HCT116 (cell line): ENCODE results near the gene YAP1. TPM values are rescaled to one million over a fixed set of nuclear protein-coding genes. Genes with fewer than 3 reads are reported as not detected.

Source experiments
- ATAC-seq: fragments of 200-7000 bp; cut with Tn5 transposase; 2 replicates; pipeline ENCODE4 v1.9.1; 2020; ENCODE audit warnings: mild to moderate bottlenecking, moderate library complexity
- Bru-seq: library from RNA; stranded (reverse); fragments of 400-500 nt; gene quantifications from one replicate; lab custom pipeline; 2021; lab: Mats Ljungman, UMichigan
- BruChase-seq, 2 experiments: library from RNA; stranded (reverse); fragments of 400-500 nt; gene quantifications; one replicate each; lab custom pipeline; 2021; lab: Mats Ljungman, UMichigan
- BruUV-seq: library from RNA; stranded (reverse); fragments of 400-500 nt; replicated peaks from 2 replicates; lab custom pipeline; 2021; lab: Mats Ljungman, UMichigan
- CTCF ChIA-PET: fragments of 300-600 bp; sonication (Branson Sonifier 250); formaldehyde crosslinking; loops from one replicate; lab custom pipeline; 2021; ENCODE audit warnings: antibody characterized with exemption; lab: Charles Lee
- POLR2A ChIA-PET: fragments of 300-600, 350-600 bp; sonication (Branson Sonifier 250); formaldehyde crosslinking; loops from one replicate; lab custom pipeline; 2021; ENCODE audit warnings: antibody characterized with exemption; lab: Charles Lee
- RAD21 ChIA-PET, 2 experiments: fragments of 300-600 bp; sonication (Branson Sonifier 250); formaldehyde crosslinking; loops; one replicate each; lab custom pipeline; 2023; ENCODE audit warnings: low total read pairs in 2 of 2; ENCODE audit not compliant: uncharacterized antibody in 2 of 2, unreplicated experiment in 2 of 2, low non-redundant PET in 1 of 2; lab: Charles Lee
- DNase-seq: peaks from one replicate; pipeline ENCODE4 v3.0.0-alpha.2; 2010; ENCODE audit warnings: low read depth, low spot score
- H2AFZ ChIP-seq: fragments of 200-600 bp; shearing (Covaris generic), sonication (generic); 2 replicates; pipeline ENCODE4 v1.6.1; 2017; ENCODE audit warnings: low read depth, mixed run types, mixed read lengths, antibody characterized with exemption, low read length; ENCODE audit not compliant: poor library complexity, severe bottlenecking
- H3K27ac ChIP-seq: 2 replicates; pipeline ENCODE4 v1.5.1; 2012; ENCODE audit warnings: low read depth, low read length
- H3K27me3 ChIP-seq: fragments of 200-600 bp; sonication (generic); 2 replicates; pipeline ENCODE4 v1.6.1; 2016; ENCODE audit warnings: mixed run types, low read length, mixed read lengths; ENCODE audit not compliant: insufficient read depth
- H3K36me3 ChIP-seq, 2 experiments: fragments of 200-500 bp in 1 of 2; fragments of 200-600 bp in 1 of 2; sonication (Bioruptor generic) in 1 of 2; sonication (generic) in 1 of 2; 2 replicates each; pipeline versions ENCODE4 v1.5.1 to v1.6.1; 2014 to 2016; ENCODE audit warnings: low read length in 2 of 2, inconsistent platforms in 1 of 2, mixed read lengths in 1 of 2, mixed run types in 1 of 2; ENCODE audit not compliant: insufficient read depth in 2 of 2, control insufficient read depth in 1 of 2
- H3K4me1 ChIP-seq, 2 experiments: fragments of 200-600 bp in 1 of 2; sonication (generic) in 1 of 2; 2 replicates each; pipeline versions ENCODE4 v1.5.1 to v1.6.1; 2012 to 2017; ENCODE audit warnings: low read length in 2 of 2, inconsistent platforms in 1 of 2, mild to moderate bottlenecking in 1 of 2, mixed read lengths in 1 of 2, mixed run types in 1 of 2, moderate library complexity in 1 of 2; ENCODE audit not compliant: insufficient read depth in 2 of 2, control insufficient read depth in 1 of 2
- H3K4me2 ChIP-seq: fragments of 200-600 bp; sonication (generic); 2 replicates; pipeline ENCODE4 v1.6.1; 2017; ENCODE audit warnings: mixed run types, low read length, mixed read lengths
- H3K4me3 ChIP-seq, 2 experiments: fragments of 200-600 bp in 1 of 2; sonication (generic) in 1 of 2; replicated peaks in 1 of 2; 2 replicates each; pipeline ENCODE4 v1.5.1; 2011 to 2016; ENCODE audit warnings: low read length in 2 of 2, control low read depth in 1 of 2, low read depth in 1 of 2, mild to moderate bottlenecking in 1 of 2, mixed read lengths in 1 of 2, mixed run types in 1 of 2
- H3K79me2 ChIP-seq: fragments of 200-600 bp; sonication (generic); 2 replicates; pipeline ENCODE4 v1.6.1; 2017; ENCODE audit warnings: mild to moderate bottlenecking, mixed run types, low read length, moderate library complexity, mixed read lengths; ENCODE audit not compliant: insufficient read depth
- H3K9ac ChIP-seq: fragments of 200-600 bp; sonication (generic); 2 replicates; pipeline ENCODE4 v1.6.1; 2016; ENCODE audit warnings: low read length, mixed read lengths
- H3K9me2 ChIP-seq: fragments of 200-600 bp; sonication (generic), shearing (Covaris generic); 2 replicates; pipeline ENCODE4 v1.6.1; 2017; ENCODE audit warnings: mixed run types, mild to moderate bottlenecking, moderate library complexity; ENCODE audit not compliant: insufficient read depth
- H3K9me3 ChIP-seq, 2 experiments: fragments of 200-500 bp in 1 of 2; fragments of 200-600 bp in 1 of 2; sonication (Bioruptor generic) in 1 of 2; sonication (generic) in 1 of 2; 2 replicates each; pipeline ENCODE4 v1.6.1; 2014 to 2017; ENCODE audit warnings: low read length in 2 of 2, mixed read lengths in 2 of 2, inconsistent platforms in 1 of 2, low read depth in 1 of 2, mild to moderate bottlenecking in 1 of 2, mixed run types in 1 of 2, moderate library complexity in 1 of 2; ENCODE audit not compliant: control insufficient read depth in 1 of 2, insufficient read depth in 1 of 2
- H4K20me1 ChIP-seq: fragments of 200-600 bp; sonication (generic), shearing (Covaris generic); 2 replicates; pipeline ENCODE4 v1.6.1; 2017; ENCODE audit warnings: mixed run types, mild to moderate bottlenecking, moderate library complexity; ENCODE audit not compliant: insufficient read depth
- CBX3 ChIP-seq: IDR thresholded peaks from 2 replicates; pipeline ENCODE4 v1.6.1; 2012; ENCODE audit warnings: low read depth
- CEBPB ChIP-seq: IDR thresholded peaks from 2 replicates; pipeline ENCODE4 v1.6.1; 2012; ENCODE audit warnings: low read depth
- ELF1 ChIP-seq: IDR thresholded peaks from 2 replicates; pipeline ENCODE4 v1.6.1; 2012; ENCODE audit warnings: low read depth, borderline replicate concordance
- EZH2 ChIP-seq: fragments of 200-600 bp; sonication (generic); IDR thresholded peaks from 2 replicates; pipeline ENCODE4 v1.6.1; 2017; ENCODE audit warnings: antibody characterized with exemption, mixed run types
- FOSL1 ChIP-seq: IDR thresholded peaks from 2 replicates; pipeline ENCODE4 v1.6.1; 2012; ENCODE audit warnings: low read depth
- POLR2A ChIP-seq: IDR thresholded peaks from 2 replicates; pipeline ENCODE4 v1.7.0; 2011; ENCODE audit warnings: borderline replicate concordance; ENCODE audit not compliant: insufficient read depth, insufficient read length; ENCODE audit errors: extremely low read depth
- POLR2AphosphoS5 ChIP-seq: IDR thresholded peaks from 2 replicates; pipeline ENCODE4 v1.6.1; 2011; ENCODE audit warnings: mild to moderate bottlenecking, low read depth, low read length, moderate library complexity
- RAD21 ChIP-seq: IDR thresholded peaks from 2 replicates; pipeline ENCODE4 v1.6.1; 2012; ENCODE audit warnings: low read depth, mild to moderate bottlenecking
- SIN3A ChIP-seq: IDR thresholded peaks from 2 replicates; pipeline ENCODE4 v1.6.1; 2012; ENCODE audit warnings: low read depth
- SP1 ChIP-seq: IDR thresholded peaks from 2 replicates; pipeline ENCODE4 v1.6.1; 2012; ENCODE audit warnings: low read depth
- SRF ChIP-seq: IDR thresholded peaks from 2 replicates; pipeline ENCODE4 v1.6.1; 2012; ENCODE audit warnings: low read depth
- TCF7L2 ChIP-seq: IDR thresholded peaks from 2 replicates; pipeline ENCODE4 v1.7.0; 2011; ENCODE audit warnings: borderline replicate concordance, inconsistent platforms; ENCODE audit not compliant: insufficient read depth, insufficient read length; ENCODE audit errors: extremely low read depth
- YY1 ChIP-seq: IDR thresholded peaks from 2 replicates; pipeline ENCODE4 v1.6.1; 2011; ENCODE audit warnings: low read length, low read depth, moderate library complexity, mild to moderate bottlenecking; ENCODE audit not compliant: insufficient replicate concordance; ENCODE audit errors: extremely low read depth
- ZBTB33 ChIP-seq: IDR thresholded peaks from 2 replicates; pipeline ENCODE4 v1.6.1; 2011; ENCODE audit warnings: mild to moderate bottlenecking, low read length, moderate library complexity; ENCODE audit not compliant: insufficient replicate concordance; ENCODE audit errors: extremely low read depth
- ZFX ChIP-seq: fragments of 450-650 bp; IDR thresholded peaks from 2 replicates; pipeline ENCODE4 v1.6.1; 2017
- ZNF274 ChIP-seq: fragments of 200-500 bp; sonication (Bioruptor generic); IDR thresholded peaks from 2 replicates; pipeline ENCODE4 v1.6.1; 2014; ENCODE audit warnings: mild to moderate bottlenecking, low read depth, low read length, inconsistent platforms
- intact Hi-C: fragments of 100-400 bp; cut with micrococcal nuclease; formaldehyde crosslinking; loops from 2 replicates; pipeline ENCODE4 v1.10.0; 2022
- long read RNA-seq: library from polyadenylated mRNA; unstranded; transcript quantifications from one replicate; pipeline ENCODE4 v2.0.0, GENCODE V29; 2021; ENCODE audit not compliant: unreplicated experiment
- polyA plus RNA-seq: library from polyadenylated mRNA; unstranded; fragments of >200 nt; gene quantifications from 2 replicates; pipeline ENCODE4 v1.2.1, GENCODE V29; 2012; ENCODE audit warnings: missing spikeins
- total RNA-seq: library from RNA; stranded (reverse); gene quantifications from one replicate; pipeline ENCODE4 v1.2.1, GENCODE V29; 2021; ENCODE audit not compliant: unreplicated experiment
- TF ChIP-seq, protein P1 (sequence below): IDR thresholded peaks from 2 replicates; pipeline ENCODE4 v1.6.1; 2012
- TF ChIP-seq, protein P2 (sequence below): IDR thresholded peaks from 2 replicates; pipeline ENCODE4 v1.6.1; 2012; ENCODE audit warnings: low read depth

YAP1 gene
- 88.6 TPM for total RNA-seq
- 62.8 and 64.2 TPM in 2 replicates for polyA plus RNA-seq
- Bru-seq, nascent RNA = percentile 94 among the genes with signal in this experiment
- BruChase-seq, experiment 1, labeled RNA remaining after a 6-hour chase = percentile 94 among the genes with signal in this experiment
- percentile 94 among the genes with signal in this experiment for BruChase-seq, experiment 2, labeled RNA remaining after a 2-hour chase
- long read RNA-seq, full-length matches to known transcripts = 21 of 47 reads
- long read RNA-seq, partial matches to known transcripts = 6 of 47 reads
- long read RNA-seq, other reads (novel, unspliced or antisense) = 20 of 47 reads

GRCh38 chr11:102109896-102110760, at the start of gene YAP1:
Gene YAP1 (plus strand): TSS chr11:102110447. CDS start chr11:102110849, 402 bp downstream.
- Histone ChIP-seq H3K9me3 (no peaks in the 10 kb centered on the region), H3K4me3 (peak within 1 kb of the TSS; percentile 82 to 83), H3K79me2 (peaks cover 45% of the 10 kb centered on the region), H2AFZ (peak within 1 kb of the TSS; percentile 37), H4K20me1 (no peaks in the 10 kb centered on the region), H3K4me1 (peaks cover 33 to 52% of the 10 kb centered on the region in 2 experiments), H3K27me3 (no peaks in the 10 kb centered on the region), H3K9ac (peak within 1 kb of the TSS; percentile 96), H3K4me2 (peak within 1 kb of the TSS; percentile 91), H3K27ac (peak within 1 kb of the TSS; percentile 100), H3K9me2 (no peaks in the 10 kb centered on the region), H3K36me3 (peaks cover 0 to 6% of the 10 kb centered on the region in 2 experiments; a peak in 1 of 4 replicates)
- ChIA-PET CTCF (no interaction called here), RAD21 (no interaction called here), POLR2A (no interaction called here)
- intact Hi-C loops = loop anchor here (5.0 kb wide), 3 partner anchors 62 to 157 kb away; no protein-coding TSS in a partner anchor
- ATAC-seq = peak; percentile 56
- peak; percentile 77 for DNase-seq
- no TSS peak for BruUV-seq
- TF ChIP-seq SP1 = peak; percentile 73
- 0 out of 2 replicates have a peak, but pooled peaks have one; percentile 34 for TF ChIP-seq FOSL1
- TF ChIP-seq YY1 = peak; percentile 56
- TF ChIP-seq, protein P1, sequence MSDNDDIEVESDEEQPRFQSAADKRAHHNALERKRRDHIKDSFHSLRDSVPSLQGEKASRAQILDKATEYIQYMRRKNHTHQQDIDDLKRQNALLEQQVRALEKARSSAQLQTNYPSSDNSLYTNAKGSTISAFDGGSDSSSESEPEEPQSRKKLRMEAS = peak; percentile 95
- TF ChIP-seq SIN3A = peak; percentile 97
- peak; percentile 63 for TF ChIP-seq TCF7L2
- no peak for TF ChIP-seq ZNF274
- TF ChIP-seq POLR2AphosphoS5 = peak; percentile 61
- TF ChIP-seq ZBTB33 = no peak
- peak; percentile 37 for TF ChIP-seq POLR2A
- TF ChIP-seq CEBPB = peak; percentile 47; the same call in 1 of the 2 replicates
- TF ChIP-seq SRF = no peak; the same call in 1 of the 2 replicates
- no peak for TF ChIP-seq ELF1
- TF ChIP-seq ZFX = peak; percentile 68
- TF ChIP-seq CBX3 = peak; percentile 91
- TF ChIP-seq RAD21 = 0 out of 2 replicates have a peak, but pooled peaks have one; percentile 42
- TF ChIP-seq, protein P2, sequence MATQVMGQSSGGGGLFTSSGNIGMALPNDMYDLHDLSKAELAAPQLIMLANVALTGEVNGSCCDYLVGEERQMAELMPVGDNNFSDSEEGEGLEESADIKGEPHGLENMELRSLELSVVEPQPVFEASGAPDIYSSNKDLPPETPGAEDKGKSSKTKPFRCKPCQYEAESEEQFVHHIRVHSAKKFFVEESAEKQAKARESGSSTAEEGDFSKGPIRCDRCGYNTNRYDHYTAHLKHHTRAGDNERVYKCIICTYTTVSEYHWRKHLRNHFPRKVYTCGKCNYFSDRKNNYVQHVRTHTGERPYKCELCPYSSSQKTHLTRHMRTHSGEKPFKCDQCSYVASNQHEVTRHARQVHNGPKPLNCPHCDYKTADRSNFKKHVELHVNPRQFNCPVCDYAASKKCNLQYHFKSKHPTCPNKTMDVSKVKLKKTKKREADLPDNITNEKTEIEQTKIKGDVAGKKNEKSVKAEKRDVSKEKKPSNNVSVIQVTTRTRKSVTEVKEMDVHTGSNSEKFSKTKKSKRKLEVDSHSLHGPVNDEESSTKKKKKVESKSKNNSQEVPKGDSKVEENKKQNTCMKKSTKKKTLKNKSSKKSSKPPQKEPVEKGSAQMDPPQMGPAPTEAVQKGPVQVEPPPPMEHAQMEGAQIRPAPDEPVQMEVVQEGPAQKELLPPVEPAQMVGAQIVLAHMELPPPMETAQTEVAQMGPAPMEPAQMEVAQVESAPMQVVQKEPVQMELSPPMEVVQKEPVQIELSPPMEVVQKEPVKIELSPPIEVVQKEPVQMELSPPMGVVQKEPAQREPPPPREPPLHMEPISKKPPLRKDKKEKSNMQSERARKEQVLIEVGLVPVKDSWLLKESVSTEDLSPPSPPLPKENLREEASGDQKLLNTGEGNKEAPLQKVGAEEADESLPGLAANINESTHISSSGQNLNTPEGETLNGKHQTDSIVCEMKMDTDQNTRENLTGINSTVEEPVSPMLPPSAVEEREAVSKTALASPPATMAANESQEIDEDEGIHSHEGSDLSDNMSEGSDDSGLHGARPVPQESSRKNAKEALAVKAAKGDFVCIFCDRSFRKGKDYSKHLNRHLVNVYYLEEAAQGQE = no peak
- no peak for TF ChIP-seq EZH2
